Measurements from ENCODE around the gene SPECC1.

Gene SPECC1

DNA sequence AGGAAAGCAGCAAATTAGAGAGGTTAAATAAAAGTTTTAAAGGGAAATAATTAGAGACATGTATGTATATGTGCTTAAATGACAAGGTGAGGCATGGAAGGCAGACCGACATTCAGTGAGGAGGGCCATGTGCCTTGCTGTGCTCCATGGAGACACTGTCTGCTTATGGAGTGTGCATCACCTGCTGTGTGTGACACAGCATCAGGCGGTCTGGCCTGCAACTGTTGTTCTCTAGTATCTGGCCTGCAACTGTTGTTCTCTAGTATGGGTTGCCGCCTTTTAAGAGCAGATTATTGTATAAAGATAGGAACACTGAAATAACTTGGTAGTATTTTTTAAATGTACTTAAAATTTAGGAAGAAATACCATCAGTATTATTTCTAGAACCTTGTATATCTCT, 233.1 kb downstream of the SPECC1 start:
- TF ChIP-seq, protein P1, sequence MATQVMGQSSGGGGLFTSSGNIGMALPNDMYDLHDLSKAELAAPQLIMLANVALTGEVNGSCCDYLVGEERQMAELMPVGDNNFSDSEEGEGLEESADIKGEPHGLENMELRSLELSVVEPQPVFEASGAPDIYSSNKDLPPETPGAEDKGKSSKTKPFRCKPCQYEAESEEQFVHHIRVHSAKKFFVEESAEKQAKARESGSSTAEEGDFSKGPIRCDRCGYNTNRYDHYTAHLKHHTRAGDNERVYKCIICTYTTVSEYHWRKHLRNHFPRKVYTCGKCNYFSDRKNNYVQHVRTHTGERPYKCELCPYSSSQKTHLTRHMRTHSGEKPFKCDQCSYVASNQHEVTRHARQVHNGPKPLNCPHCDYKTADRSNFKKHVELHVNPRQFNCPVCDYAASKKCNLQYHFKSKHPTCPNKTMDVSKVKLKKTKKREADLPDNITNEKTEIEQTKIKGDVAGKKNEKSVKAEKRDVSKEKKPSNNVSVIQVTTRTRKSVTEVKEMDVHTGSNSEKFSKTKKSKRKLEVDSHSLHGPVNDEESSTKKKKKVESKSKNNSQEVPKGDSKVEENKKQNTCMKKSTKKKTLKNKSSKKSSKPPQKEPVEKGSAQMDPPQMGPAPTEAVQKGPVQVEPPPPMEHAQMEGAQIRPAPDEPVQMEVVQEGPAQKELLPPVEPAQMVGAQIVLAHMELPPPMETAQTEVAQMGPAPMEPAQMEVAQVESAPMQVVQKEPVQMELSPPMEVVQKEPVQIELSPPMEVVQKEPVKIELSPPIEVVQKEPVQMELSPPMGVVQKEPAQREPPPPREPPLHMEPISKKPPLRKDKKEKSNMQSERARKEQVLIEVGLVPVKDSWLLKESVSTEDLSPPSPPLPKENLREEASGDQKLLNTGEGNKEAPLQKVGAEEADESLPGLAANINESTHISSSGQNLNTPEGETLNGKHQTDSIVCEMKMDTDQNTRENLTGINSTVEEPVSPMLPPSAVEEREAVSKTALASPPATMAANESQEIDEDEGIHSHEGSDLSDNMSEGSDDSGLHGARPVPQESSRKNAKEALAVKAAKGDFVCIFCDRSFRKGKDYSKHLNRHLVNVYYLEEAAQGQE (IDR thresholded peaks at IDR 0.05; ENCODE audit: insufficient replicate concordance, low read depth), result no peak
- TF ChIP-seq POLR2AphosphoS5 (IDR thresholded peaks at IDR 0.05; ENCODE audit: low read depth), result no peak
- Histone ChIP-seq H3K27ac (replicated peaks) (no peak overlapping the region), H3K4me3 (replicated peaks; ENCODE audit: insufficient read depth, low read length) (no peak overlapping the region), H3K27me3 (ENCODE audit: insufficient read depth, poor library complexity, severe bottlenecking) (no peaks in the 10 kb centered on the region)
- no peak for DNase-seq (ENCODE audit: low read depth in 1 of 2, low spot score in 1 of 2)

DNA sequence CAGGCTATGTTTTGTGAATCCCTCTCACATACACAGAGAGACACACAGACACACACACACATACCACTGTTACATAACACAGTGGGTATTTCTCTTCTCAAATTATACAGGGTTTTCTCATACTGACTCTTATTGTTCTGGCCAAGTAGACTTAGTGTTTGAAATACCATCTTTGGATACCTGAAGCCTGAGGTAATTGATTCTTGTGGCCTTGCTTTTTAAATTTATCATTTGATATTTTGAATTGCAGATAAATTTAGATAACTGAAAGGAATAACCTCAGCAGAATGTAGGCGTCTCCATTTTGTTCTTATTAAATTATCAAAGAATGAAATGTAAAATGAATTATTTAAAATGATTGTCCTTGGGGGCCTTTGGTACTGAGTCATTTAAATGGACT, 234.4 kb downstream of the SPECC1 start:
- DNase-seq (ENCODE audit: low read depth in 1 of 2, low spot score in 1 of 2), result no peak
- no peak overlapping the region for H3K27ac ChIP-seq (replicated peaks)
- TF ChIP-seq SPI1 (IDR thresholded peaks at IDR 0.05; ENCODE audit: borderline replicate concordance, low read depth) (no peak), GABPA (IDR thresholded peaks at IDR 0.05; ENCODE audit: low read depth) (no peak), POLR2AphosphoS5 (IDR thresholded peaks at IDR 0.05; ENCODE audit: low read depth) (no peak)
- TF ChIP-seq, protein P2, sequence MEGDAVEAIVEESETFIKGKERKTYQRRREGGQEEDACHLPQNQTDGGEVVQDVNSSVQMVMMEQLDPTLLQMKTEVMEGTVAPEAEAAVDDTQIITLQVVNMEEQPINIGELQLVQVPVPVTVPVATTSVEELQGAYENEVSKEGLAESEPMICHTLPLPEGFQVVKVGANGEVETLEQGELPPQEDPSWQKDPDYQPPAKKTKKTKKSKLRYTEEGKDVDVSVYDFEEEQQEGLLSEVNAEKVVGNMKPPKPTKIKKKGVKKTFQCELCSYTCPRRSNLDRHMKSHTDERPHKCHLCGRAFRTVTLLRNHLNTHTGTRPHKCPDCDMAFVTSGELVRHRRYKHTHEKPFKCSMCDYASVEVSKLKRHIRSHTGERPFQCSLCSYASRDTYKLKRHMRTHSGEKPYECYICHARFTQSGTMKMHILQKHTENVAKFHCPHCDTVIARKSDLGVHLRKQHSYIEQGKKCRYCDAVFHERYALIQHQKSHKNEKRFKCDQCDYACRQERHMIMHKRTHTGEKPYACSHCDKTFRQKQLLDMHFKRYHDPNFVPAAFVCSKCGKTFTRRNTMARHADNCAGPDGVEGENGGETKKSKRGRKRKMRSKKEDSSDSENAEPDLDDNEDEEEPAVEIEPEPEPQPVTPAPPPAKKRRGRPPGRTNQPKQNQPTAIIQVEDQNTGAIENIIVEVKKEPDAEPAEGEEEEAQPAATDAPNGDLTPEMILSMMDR (IDR thresholded peaks at IDR 0.05; ENCODE audit: insufficient read depth, low read length), result no peak
- TF ChIP-seq, protein P1 (IDR thresholded peaks at IDR 0.05; ENCODE audit: insufficient replicate concordance, low read depth), result no peak
- H3K27me3 ChIP-seq (ENCODE audit: insufficient read depth, poor library complexity, severe bottlenecking), result no peaks in the 10 kb centered on the region
- no peak overlapping the region for H3K4me3 ChIP-seq (replicated peaks; ENCODE audit: insufficient read depth, low read length)

DNA sequence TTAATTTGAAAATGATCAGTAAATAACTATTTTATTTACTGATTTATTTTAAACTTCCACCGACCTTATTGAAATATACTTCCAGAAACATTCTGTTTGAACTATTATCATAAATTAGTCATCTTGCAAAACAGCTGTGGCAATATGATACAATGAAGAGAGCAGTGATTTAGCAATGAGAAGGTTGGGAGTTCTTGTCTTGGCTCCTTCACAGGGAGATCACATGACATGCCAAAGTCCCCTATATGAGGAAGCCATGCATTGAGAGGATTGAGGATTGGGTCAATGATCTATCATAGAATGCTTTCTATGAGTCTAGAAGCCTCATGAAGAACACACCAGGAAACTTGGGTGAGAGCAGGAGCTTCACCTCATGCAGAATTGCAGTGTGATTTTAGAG, 235.5 kb downstream of the SPECC1 start:
- DNase-seq (ENCODE audit: low read depth in 1 of 2, low spot score in 1 of 2), result no peak
- H3K27ac ChIP-seq (replicated peaks), result no peak overlapping the region
- no peak for TF ChIP-seq SPI1 (IDR thresholded peaks at IDR 0.05; ENCODE audit: borderline replicate concordance, low read depth)
- TF ChIP-seq, protein P2 (IDR thresholded peaks at IDR 0.05; ENCODE audit: insufficient read depth, low read length), result no peak
- TF ChIP-seq, protein P1 (IDR thresholded peaks at IDR 0.05; ENCODE audit: insufficient replicate concordance, low read depth), result no peak
- no peak for TF ChIP-seq GABPA (IDR thresholded peaks at IDR 0.05; ENCODE audit: low read depth)
- no peak for TF ChIP-seq POLR2AphosphoS5 (IDR thresholded peaks at IDR 0.05; ENCODE audit: low read depth)
- no peak overlapping the region for H3K4me3 ChIP-seq (replicated peaks; ENCODE audit: insufficient read depth, low read length)
- no peaks in the 10 kb centered on the region for H3K27me3 ChIP-seq (ENCODE audit: insufficient read depth, poor library complexity, severe bottlenecking)

DNA sequence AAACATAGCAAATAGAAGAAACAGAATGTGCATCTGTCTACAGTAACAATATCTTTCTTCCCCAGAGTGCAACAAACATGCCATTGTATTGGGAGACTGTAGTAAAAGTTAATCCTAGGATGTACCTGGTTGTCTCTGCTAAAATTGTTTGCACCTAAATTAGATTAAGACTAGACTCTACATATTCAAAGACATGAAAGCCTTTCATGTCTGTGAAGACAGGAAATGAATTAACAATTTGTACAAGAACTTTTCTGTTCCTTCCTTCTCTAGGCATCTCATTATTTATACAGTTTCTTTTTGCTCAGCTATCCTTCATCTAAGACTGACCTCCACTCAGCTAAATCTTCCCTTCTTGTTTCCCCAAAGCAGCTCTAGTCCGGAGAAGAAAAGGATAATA, 237.5 kb downstream of the SPECC1 start:
- no peak overlapping the region for H3K4me3 ChIP-seq (replicated peaks; ENCODE audit: insufficient read depth, low read length)
- H3K27me3 ChIP-seq (ENCODE audit: insufficient read depth, poor library complexity, severe bottlenecking), result no peaks in the 10 kb centered on the region
- DNase-seq (ENCODE audit: low read depth in 1 of 2, low spot score in 1 of 2), result no peak
- TF ChIP-seq POLR2AphosphoS5 (IDR thresholded peaks at IDR 0.05; ENCODE audit: low read depth) (no peak), SPI1 (IDR thresholded peaks at IDR 0.05; ENCODE audit: borderline replicate concordance, low read depth) (no peak), GABPA (IDR thresholded peaks at IDR 0.05; ENCODE audit: low read depth) (no peak)
- TF ChIP-seq, protein P1 (IDR thresholded peaks at IDR 0.05; ENCODE audit: insufficient replicate concordance, low read depth), result no peak
- TF ChIP-seq, protein P2 (IDR thresholded peaks at IDR 0.05; ENCODE audit: insufficient read depth, low read length), result no peak
- H3K27ac ChIP-seq (replicated peaks), result no peak overlapping the region

All from HL-60 (cell line).